Effector CD4-positive, alpha-beta T cell (primary cell): Measurements from ENCODE around the gene NADSYN1.
"Not testable (repeated sequence)": the region's sequence is repeated elsewhere in the genome, so short reads cannot be mapped to it uniquely, and the experiment has no call there.

ENCODE experiments used
- DNase-seq: peaks from one replicate; pipeline ENCODE4 v3.0.0-alpha.2; 2020

Gene NADSYN1

DNA sequence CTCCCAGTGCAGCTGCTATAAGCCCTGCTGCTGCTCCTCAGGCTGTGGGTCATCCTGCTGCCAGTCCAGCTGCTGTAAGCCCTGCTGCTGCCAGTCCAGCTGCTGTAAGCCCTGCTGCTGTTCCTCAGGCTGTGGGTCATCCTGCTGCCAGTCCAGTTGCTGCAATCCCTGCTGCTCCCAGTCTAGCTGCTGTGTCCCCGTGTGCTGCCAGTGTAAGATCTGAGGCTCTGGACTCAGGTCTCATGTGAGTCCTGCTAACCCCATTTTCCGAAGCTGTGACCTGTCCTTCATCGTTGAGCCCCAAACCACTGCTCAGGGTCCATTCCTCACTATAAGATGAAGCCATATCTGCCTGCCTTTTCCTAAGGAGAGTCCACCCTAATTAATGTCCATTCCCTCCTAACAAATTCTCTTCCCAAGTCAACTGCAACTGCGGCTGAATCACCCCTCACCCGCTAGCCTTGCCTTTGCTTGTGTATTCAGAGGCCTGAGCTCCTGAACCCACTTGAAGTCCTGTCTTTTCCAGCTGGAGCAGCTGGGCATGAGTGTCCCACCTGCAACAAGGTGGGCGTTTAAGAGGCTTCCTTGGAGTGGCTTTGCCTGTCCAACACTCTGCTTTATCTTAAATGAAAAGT lies 74.7 kb downstream of the NADSYN1 start:
- no peak for DNase-seq

GRCh38 chr11:71530602-71531001 lies 77.6 kb downstream of the NADSYN1 start:
- no peak for DNase-seq

GRCh38 chr11:71532036-71532610 lies 79.1 kb downstream of the NADSYN1 start:
- no peak for DNase-seq

- DNase-seq, result not testable (repeated sequence)
Observed at GRCh38 chr11:71534711-71535608, 82.0 kb downstream of the NADSYN1 start.

DNA sequence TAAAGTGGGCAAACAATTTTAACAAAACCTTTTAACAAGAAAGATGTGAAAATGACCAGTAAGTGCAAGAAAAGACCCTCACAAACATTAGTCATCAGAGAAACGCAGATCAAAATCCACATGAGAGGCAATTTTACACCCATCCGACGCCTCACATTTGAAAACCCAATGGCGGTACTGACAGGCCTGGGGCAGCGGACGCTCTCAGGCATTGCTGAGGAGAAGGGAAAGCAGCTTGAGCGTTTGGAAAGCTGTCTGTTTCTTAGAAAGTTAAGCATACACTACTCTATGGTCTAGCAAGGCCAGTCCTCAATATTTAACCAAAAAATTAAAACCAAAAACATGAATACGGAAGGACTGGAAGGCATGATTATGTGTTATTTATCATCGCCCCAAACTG lies 82.8 kb downstream of the NADSYN1 start:
- no peak for DNase-seq

GRCh38 chr11:71537537-71537936 lies 84.5 kb downstream of the NADSYN1 start:
- DNase-seq, result no peak

GRCh38 chr11:71537977-71538665 lies 85.1 kb downstream of the NADSYN1 start, which contains the start of gene KRTAP5-8:
Gene KRTAP5-8, plus strand, starts transcription at chr11:71538025. Its CDS starts 31 bp downstream, at chr11:71538056.
- DNase-seq, result not testable (repeated sequence)

DNA sequence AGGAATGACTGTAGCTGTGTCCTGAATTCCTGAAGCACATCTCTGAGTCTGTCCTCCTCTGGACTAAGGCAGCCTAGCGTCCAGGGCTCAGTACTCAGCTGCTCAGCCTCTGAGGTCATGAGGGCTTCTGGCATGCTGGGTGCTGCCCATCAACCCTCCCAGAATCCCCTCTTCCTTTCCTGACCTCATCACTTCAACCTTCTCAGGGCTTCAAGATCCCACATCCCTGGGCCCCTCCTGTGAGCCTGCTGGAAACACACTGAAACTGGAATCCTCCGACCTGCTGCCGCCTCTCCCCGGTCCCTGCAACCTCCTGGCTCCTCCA lies 85.6 kb downstream of the NADSYN1 start:
- DNase-seq, result no peak

DNA sequence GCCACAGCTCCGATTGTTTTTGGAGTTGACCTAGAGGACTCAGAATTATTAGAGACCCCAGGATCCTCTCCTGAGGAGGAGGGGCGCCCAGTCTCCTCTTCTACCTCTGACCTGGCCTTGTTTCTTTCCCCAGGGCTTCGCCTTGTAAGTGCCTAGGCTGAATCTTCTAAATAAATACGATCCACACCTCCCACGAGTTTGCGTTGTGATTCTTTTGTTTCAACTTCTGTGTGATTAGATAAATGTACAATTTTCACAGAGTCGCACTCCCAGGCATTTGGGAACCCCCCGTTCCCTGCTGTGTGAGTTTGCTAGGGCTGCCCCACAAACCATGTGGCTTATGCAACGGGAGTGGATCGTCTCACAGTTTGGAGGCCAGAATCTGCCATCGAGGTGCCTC lies 86.0 kb downstream of the NADSYN1 start:
- no peak for DNase-seq

GRCh38 chr11:71539971-71540370 lies 87.0 kb downstream of the NADSYN1 start:
- DNase-seq, result not testable (repeated sequence)

DNA sequence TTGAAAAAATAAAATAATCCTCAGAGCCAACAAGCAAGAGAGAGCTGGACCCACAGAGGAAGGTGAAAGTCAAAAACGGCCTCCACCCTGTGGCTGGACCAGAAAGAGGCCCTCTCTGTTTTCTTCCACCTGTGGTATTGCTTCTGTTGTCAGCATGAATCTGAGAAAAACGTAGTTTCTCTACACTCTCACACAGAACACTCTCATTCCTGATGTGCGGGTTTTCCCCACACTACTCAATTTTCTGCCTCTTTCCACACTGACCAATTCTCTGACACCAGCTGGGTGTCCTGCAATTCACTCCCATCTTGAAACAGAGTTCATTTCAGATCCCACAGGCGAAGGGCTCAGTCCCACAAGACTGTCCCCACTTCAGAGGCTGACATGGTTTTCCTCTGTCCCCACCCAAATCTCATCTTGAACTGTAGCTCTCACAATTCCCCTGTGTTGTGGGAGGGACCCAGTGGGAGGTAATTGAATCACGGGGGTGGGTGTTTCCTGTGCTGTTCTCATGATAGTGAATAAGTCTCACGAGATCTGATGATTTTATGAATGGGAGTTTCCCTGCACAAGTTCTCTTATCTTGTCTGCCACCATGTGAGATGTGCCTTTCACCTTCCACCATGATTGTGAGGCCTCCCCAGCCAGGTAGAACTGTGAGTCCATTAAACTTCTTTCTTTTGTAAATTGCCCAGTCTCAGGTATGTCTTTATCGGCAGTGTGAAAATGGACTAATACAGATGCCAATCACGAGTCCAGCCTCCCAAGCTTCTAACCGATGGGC lies 87.7 kb downstream of the NADSYN1 start:
- DNase-seq, result not testable (repeated sequence)

- DNase-seq, result no peak
Observed at GRCh38 chr11:71542382-71542781, 89.4 kb downstream of the NADSYN1 start.

DNA sequence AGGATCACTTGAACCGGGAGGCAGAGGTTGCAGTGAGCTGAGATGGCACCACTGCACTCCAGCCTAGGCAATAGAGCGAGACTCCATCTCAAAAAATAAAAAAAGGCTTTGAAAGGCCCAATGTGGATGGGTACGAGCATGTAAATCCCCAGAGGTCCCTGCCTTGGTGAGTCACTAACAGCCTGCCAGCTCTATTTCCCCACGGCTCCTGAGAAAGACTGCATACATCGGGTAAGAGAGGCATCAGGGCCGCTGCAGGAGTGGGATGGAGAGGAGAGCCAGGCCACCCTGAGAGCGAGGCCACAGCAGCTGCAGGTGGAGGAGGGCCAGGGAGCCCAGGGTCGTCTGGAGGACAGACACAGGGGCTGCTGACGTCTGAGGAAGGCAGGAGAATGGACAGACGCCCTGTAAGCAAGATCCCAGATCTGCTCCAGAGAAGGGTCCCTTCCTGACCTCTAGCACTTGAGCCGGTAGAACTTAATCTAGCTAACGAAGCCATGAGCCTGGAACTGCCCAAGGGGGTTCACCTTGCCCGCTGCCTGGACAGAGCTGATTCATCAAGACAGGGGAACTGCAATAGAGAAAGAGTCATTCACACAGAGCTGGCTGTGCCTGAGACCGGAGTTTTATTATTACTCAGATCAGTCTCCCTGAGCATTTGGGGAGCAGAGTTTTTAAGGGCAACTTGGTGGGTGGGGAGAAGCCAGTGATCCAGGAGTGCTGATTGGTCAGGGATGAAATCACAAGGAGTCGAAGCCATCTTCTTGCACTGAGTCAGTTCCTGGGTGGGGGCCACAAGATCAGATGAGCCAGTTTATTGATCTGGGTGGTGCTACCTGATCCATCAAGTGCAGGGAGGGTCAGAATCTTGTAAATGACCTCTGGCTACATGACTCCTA lies 90.1 kb downstream of the NADSYN1 start:
- no peak for DNase-seq

DNA sequence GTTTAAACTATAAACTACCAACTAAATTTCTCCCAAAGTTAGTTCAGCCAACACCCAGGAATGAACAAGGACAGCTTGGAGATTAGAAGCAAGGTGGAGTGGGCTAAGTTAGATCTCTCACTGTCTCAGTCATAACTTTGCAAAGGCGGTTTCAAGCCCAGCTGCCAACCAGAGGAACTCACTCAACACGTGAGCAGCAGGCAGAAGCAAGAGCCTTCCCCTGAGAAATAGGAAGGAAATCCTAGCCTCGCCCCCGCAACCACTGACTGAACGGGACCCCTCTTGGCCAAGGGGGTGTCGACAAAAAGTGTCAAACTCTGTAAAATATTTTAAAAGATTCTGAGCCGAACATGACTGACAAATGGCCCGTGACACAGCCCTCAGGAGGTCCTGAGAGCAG lies 90.9 kb downstream of the NADSYN1 start:
- no peak for DNase-seq

- no peak for DNase-seq
Observed at GRCh38 chr11:71544525-71545214, 91.7 kb downstream of the NADSYN1 start.

GRCh38 chr11:71545405-71545966 lies 92.5 kb downstream of the NADSYN1 start:
- DNase-seq, result no peak

DNA sequence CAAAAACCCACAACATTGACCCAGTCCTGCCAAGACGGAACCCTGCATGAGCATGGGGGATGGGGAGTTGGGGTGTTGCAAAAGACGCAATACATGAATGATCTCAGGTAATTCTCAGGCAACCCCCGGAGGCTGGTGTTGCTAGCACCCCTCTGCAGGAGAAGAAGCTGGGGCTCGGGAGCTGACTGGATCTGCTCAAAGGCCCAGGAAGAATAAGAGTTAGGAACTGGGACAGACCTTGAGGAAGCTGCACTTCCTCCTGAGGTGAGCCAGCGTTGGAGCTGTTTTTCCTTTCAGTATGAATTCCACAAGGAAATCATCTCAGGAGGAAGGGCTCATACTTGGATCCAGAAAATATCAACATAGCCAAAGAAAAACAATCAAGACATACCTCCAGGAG lies 95.1 kb downstream of the NADSYN1 start, which contains the start of gene KRTAP5-9:
KRTAP5-9 (plus strand) TSS at position 301 of the 400 bp plus-strand sequence. CDS start 238 bp downstream, outside the sequence.
- no peak for DNase-seq

- DNase-seq, result no peak
Observed at GRCh38 chr11:71548716-71549151, 95.7 kb downstream of the NADSYN1 start.
